Adrenal gland (tissue), 12 donors: ENCODE results near the gene ABCG8. TPM values are rescaled to one million over a fixed set of nuclear protein-coding genes. Genes with fewer than 3 reads are reported as not detected.

Source experiments
- DNase-seq, 7 donors: peaks; one replicate each; pipeline ENCODE4 v3.0.0-alpha.2; 2019 to 2020
- H3K27ac ChIP-seq, 5 donors: fragments of 200-600 bp; sonication (generic) in 4 of 5; 1 replicate in 3 of 5; 2 replicates in 2 of 5; pipeline versions ENCODE4 v1.5.1 to v1.8.0; 2016 to 2020; ENCODE audit warnings: mild to moderate bottlenecking in 1 of 5
- H3K27me3 ChIP-seq: fragments of 200-600 bp; 2 replicates; pipeline ENCODE4 v1.8.0; 2021
- H3K36me3 ChIP-seq, 2 donors: fragments of 200-600 bp; replicated peaks in 1 of 2; 1 replicate in 1 of 2; 2 replicates in 1 of 2; pipeline versions ENCODE4 v1.5.1 to v1.8.0; 2018 to 2022
- H3K4me1 ChIP-seq, 2 donors: fragments of 200-600 bp; replicated peaks in 1 of 2; 1 replicate in 1 of 2; 2 replicates in 1 of 2; pipeline versions ENCODE4 v1.5.1 to v1.8.0; 2018 to 2021
- H3K4me3 ChIP-seq, 4 donors: fragments of 200-600 bp; sonication (generic) in 3 of 4; one replicate each; pipeline ENCODE4 v1.5.1; 2016 to 2018
- H3K9me3 ChIP-seq, 3 donors: fragments of 200-600 bp; sonication (generic) in 1 of 3; replicated peaks in 1 of 3; 1 replicate in 2 of 3; 2 replicates in 1 of 3; pipeline versions ENCODE4 v1.5.1 to v1.8.0; 2016 to 2021
- POLR2A ChIP-seq, 2 donors: fragments of 450-650 bp; IDR thresholded peaks; one replicate each; pipeline ENCODE4 v1.6.1; 2017; ENCODE audit warnings: antibody characterized with exemption in 2 of 2, mild to moderate bottlenecking in 2 of 2, moderate library complexity in 1 of 2
- WGBS, 4 donors: extraction: QIAGEN DNeasy Blood & Tissue Kit in 2 of 4; methylation state at CpG; one replicate each; pipeline versions ENCODE4 v1.1.5 to v1.1.7; 2013 to 2017; 5-methylcytosine and 5-hydroxymethylcytosine counted together
- intact Hi-C, 2 donors: fragments of 100-400 bp; cut with DNase I; formaldehyde crosslinking; loops; one replicate each; pipeline versions ENCODE4 v1.14.1 to v1.15.0; 2022 to 2023
- polyA plus RNA-seq, 3 donors: library from polyadenylated mRNA; stranded (reverse); fragments of 200-250 nt in 2 of 3; fragments of 350-450 nt in 1 of 3; fragmentation: Illumina TruSeq in 1 of 3; extraction: RNeasy Lipid Tissue Mini Kit (QIAGEN cat#74804) in 1 of 3; gene quantifications; one replicate each; pipeline ENCODE4 v1.2.3, GENCODE V29; 2013 to 2014
- total RNA-seq, 9 donors: library from RNA; depleted of rRNA in 4 of 9; stranded (reverse); fragments of >200 nt in 4 of 9; fragments of 120-200 nt in 1 of 9; fragmentation: NEBNext Ultra II Directional in 1 of 9; extraction: Animal tissue kit (Norgen Biotek cat#: 25700) in 1 of 9; gene quantifications; one replicate each; pipeline versions ENCODE4 v1.1.0 to v1.2.4, GENCODE V29; 2013 to 2023
- TF ChIP-seq, protein P1 (sequence below), 6 experiments: fragments of 450-650 bp in 4 of 6; fragments of 200-600 bp in 2 of 6; sonication (generic) in 1 of 6; IDR thresholded peaks; 1 replicate in 5 of 6; 2 replicates in 1 of 6; pipeline versions ENCODE4 v1.5.1 to v1.8.0; 2016 to 2021; ENCODE audit warnings: antibody characterized with exemption in 6 of 6, mild to moderate bottlenecking in 2 of 6, moderate library complexity in 1 of 6
- donor health status: healthy with polysubstance abuse.
- donor health status: Bipolar disorder and iron deficiency.
- donor health status: DM: yes; HTN: yes; CAD: no.
- donor health status: DM: no; HTN: no; CAD: no.
- donor health status: DM: no; HTN: no; CAD: no.
- donor health status: DM: yes; HTN: yes; CAD: no.

Gene ABCG8
- total and polyA plus RNA-seq, 12 donors = 0.03 to 0.44 (median 0.15) TPM; not detected in 4

GRCh38 chr2:43890855-43891254 is 52.1 kb downstream of the ABCG8 start:
- TF ChIP-seq, protein P1, sequence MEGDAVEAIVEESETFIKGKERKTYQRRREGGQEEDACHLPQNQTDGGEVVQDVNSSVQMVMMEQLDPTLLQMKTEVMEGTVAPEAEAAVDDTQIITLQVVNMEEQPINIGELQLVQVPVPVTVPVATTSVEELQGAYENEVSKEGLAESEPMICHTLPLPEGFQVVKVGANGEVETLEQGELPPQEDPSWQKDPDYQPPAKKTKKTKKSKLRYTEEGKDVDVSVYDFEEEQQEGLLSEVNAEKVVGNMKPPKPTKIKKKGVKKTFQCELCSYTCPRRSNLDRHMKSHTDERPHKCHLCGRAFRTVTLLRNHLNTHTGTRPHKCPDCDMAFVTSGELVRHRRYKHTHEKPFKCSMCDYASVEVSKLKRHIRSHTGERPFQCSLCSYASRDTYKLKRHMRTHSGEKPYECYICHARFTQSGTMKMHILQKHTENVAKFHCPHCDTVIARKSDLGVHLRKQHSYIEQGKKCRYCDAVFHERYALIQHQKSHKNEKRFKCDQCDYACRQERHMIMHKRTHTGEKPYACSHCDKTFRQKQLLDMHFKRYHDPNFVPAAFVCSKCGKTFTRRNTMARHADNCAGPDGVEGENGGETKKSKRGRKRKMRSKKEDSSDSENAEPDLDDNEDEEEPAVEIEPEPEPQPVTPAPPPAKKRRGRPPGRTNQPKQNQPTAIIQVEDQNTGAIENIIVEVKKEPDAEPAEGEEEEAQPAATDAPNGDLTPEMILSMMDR (IDR thresholded peaks at IDR 0.05) = no peak
- TF ChIP-seq POLR2A (IDR thresholded peaks at IDR 0.05) = no peak
- WGBS, 4 donors = 89 to 94% (median 91%) methylated on average over 4 of the region's 4 CpGs
- Histone ChIP-seq H3K4me1 (no peaks in the 10 kb centered on the region), H3K36me3 (peaks cover 0 to 37% of the 10 kb centered on the region in 2 donors), H3K9me3 (no peaks in the 10 kb centered on the region), H3K27me3 (no peaks in the 10 kb centered on the region), H3K27ac (no peak overlapping the region), H3K4me3 (no peak overlapping the region)
- intact Hi-C loops = no loop called here
- no peak for DNase-seq

DNA sequence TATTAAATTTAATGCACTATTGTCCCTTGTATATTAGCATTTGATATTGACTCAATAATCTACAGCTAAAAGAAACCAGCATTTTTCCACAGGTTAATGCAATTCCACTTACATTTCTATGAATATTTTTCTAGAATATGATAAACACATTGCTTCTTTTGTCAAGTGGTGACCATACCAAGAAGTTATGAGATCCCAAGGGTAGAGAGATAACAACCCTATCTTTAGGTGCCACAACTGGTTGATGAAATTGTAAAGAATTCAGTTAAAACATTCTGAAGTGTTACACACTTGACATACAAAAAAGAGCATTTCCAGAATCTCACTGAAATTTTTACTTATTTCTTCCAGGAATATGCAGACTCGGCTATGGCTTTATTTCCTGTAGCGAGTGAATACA is 56.0 kb downstream of the ABCG8 start:
- 96 to 100% (median 97%) methylated on average over 2 of the region's 2 CpGs for WGBS, 4 donors
- Histone ChIP-seq H3K4me3 (no peak overlapping the region), H3K27ac (no peak overlapping the region), H3K36me3 (peaks cover 0 to 24% of the 10 kb centered on the region in 2 donors), H3K9me3 (no peaks in the 10 kb centered on the region), H3K4me1 (no peaks in the 10 kb centered on the region), H3K27me3 (no peaks in the 10 kb centered on the region)
- no peak for DNase-seq
- intact Hi-C loops = no loop called here
- no peak for TF ChIP-seq POLR2A (IDR thresholded peaks at IDR 0.05)
- TF ChIP-seq, protein P1 (IDR thresholded peaks at IDR 0.05) = no peak

DNA sequence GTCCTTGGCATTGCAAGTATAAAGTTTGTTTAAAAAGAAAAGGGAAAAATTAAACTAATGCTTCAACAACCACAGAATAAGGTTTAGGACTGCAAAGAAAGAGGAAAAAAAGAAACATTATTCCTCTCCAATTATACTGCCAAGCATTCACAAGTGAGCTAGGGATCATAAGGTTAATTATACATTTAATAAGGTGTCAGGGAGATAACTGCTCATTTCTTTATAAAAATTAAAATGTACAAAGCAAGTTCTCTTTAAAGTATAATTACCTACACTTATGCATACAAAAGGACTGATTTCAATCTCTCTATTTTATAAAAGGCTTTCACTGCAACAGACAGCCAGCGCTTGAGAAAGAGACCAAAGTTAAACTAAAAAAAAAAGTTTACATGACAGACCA is 58.1 kb downstream of the ABCG8 start:
- H3K36me3 ChIP-seq = peaks cover 0 to 24% of the 10 kb centered on the region in 2 donors
- no peak overlapping the region for H3K27ac ChIP-seq
- no peaks in the 10 kb centered on the region for H3K4me1 ChIP-seq
- H3K27me3 ChIP-seq = no peaks in the 10 kb centered on the region
- WGBS, 4 donors = 85 to 98% (median 95%) methylated on average over 1 of the region's 1 CpG
- no peak overlapping the region for H3K4me3 ChIP-seq
- no peaks in the 10 kb centered on the region for H3K9me3 ChIP-seq
- intact Hi-C loops = no loop called here
- DNase-seq = no peak
- no peak for TF ChIP-seq POLR2A (IDR thresholded peaks at IDR 0.05)
- TF ChIP-seq, protein P1 (IDR thresholded peaks at IDR 0.05) = no peak

DNA sequence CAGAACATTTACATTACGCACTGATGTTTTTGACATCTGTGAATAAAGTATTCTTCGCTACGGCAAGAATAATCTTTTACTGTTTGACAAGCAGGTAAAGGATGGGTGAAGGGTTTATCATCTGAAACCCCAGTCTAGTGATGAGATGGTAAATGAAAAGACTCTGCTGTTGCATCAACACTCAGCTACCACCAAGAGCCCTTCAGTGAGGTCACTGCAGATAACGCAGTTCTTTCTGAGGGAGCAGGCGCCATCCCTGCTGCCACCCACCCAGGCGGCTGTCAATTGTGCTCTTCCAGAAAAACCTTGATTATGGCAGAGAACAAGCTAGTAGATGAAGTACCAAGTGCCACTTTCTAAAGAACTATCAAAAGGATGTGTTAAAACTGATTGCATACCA is 58.7 kb downstream of the ABCG8 start:
- Histone ChIP-seq H3K27me3 (no peaks in the 10 kb centered on the region), H3K36me3 (peaks cover 0 to 19% of the 10 kb centered on the region in 2 donors), H3K9me3 (no peaks in the 10 kb centered on the region), H3K4me1 (no peaks in the 10 kb centered on the region), H3K27ac (no peak overlapping the region), H3K4me3 (no peak overlapping the region)
- 87 to 98% (median 97%) methylated on average over 6 of the region's 6 CpGs for WGBS, 4 donors
- no peak for TF ChIP-seq POLR2A (IDR thresholded peaks at IDR 0.05)
- TF ChIP-seq, protein P1 (IDR thresholded peaks at IDR 0.05) = no peak
- intact Hi-C loops = no loop called here
- no peak for DNase-seq
